CD14-positive monocyte (primary cell): ENCODE measurements around the gene CCDC182. TPM values are rescaled to one million over a fixed set of nuclear protein-coding genes. Genes with fewer than 3 reads are reported as not detected.

Experiments used
- DNase-seq, 3 donors: peaks; one replicate each; pipeline ENCODE4 v3.0.0-alpha.2; 2011 to 2022
- H2AFZ ChIP-seq: 2 replicates; pipeline ENCODE4 v1.6.0; 2012; ENCODE audit warnings: mild to moderate bottlenecking, low read depth, low read length, inconsistent platforms; ENCODE audit not compliant: insufficient read depth, poor library complexity, severe bottlenecking
- H3K27ac ChIP-seq, 2 donors: 1 replicate in 1 of 2; 2 replicates in 1 of 2; pipeline ENCODE4 v1.5.1; 2012 to 2013; ENCODE audit warnings: low read length in 2 of 2, control low read depth in 1 of 2, inconsistent platforms in 1 of 2, low read depth in 1 of 2, mild to moderate bottlenecking in 1 of 2
- H3K27me3 ChIP-seq, 2 donors: one replicate each; pipeline versions ENCODE4 v1.6.0 to v1.6.1; 2011 to 2013; ENCODE audit warnings: low read length in 2 of 2; ENCODE audit not compliant: control insufficient read depth in 2 of 2, insufficient read depth in 2 of 2
- H3K36me3 ChIP-seq, 2 donors: replicated peaks in 1 of 2; 1 replicate in 1 of 2; 2 replicates in 1 of 2; pipeline versions ENCODE4 v1.5.1 to v1.6.1; 2012 to 2013; ENCODE audit warnings: low read length in 2 of 2, control low read depth in 1 of 2, inconsistent platforms in 1 of 2, mild to moderate bottlenecking in 1 of 2; ENCODE audit not compliant: insufficient read depth in 2 of 2, control insufficient read depth in 1 of 2
- H3K4me1 ChIP-seq, 2 donors: 1 replicate in 1 of 2; 2 replicates in 1 of 2; pipeline versions ENCODE4 v1.5.1 to v1.6.1; 2012 to 2013; ENCODE audit warnings: low read length in 2 of 2, control low read depth in 1 of 2, inconsistent platforms in 1 of 2, mild to moderate bottlenecking in 1 of 2, moderate library complexity in 1 of 2; ENCODE audit not compliant: insufficient read depth in 2 of 2, control insufficient read depth in 1 of 2
- H3K4me2 ChIP-seq: replicated peaks from 2 replicates; pipeline ENCODE3; 2012; ENCODE audit warnings: low read length, moderate library complexity, mild to moderate bottlenecking; ENCODE audit not compliant: poor library complexity, severe bottlenecking; ENCODE audit errors: extremely low read depth
- H3K4me3 ChIP-seq, 3 experiments: fragments of 200-600 bp in 1 of 3; sonication (generic) in 1 of 3; replicated peaks in 1 of 3; 1 replicate in 2 of 3; 2 replicates in 1 of 3; pipeline ENCODE4 v1.5.1; 2011 to 2013; ENCODE audit warnings: low read length in 3 of 3, mild to moderate bottlenecking in 3 of 3, control low read depth in 2 of 3, low read depth in 2 of 3, inconsistent platforms in 1 of 3, moderate library complexity in 1 of 3
- H3K79me2 ChIP-seq: 2 replicates; pipeline ENCODE4 v1.6.0; 2012; ENCODE audit warnings: mild to moderate bottlenecking, control low read depth, inconsistent platforms, low read length, moderate library complexity; ENCODE audit not compliant: insufficient read depth
- H3K9ac ChIP-seq: 2 replicates; pipeline ENCODE4 v1.6.0; 2017; ENCODE audit warnings: low read length, mild to moderate bottlenecking; ENCODE audit not compliant: insufficient read depth, poor library complexity, severe bottlenecking
- H3K9me3 ChIP-seq, 2 donors: replicated peaks in 1 of 2; 1 replicate in 1 of 2; 2 replicates in 1 of 2; pipeline versions ENCODE4 v1.5.1 to v1.6.1; 2012 to 2013; ENCODE audit warnings: low read length in 2 of 2, control low read depth in 1 of 2; ENCODE audit not compliant: control insufficient read depth in 1 of 2, insufficient read depth in 1 of 2
- H4K20me1 ChIP-seq: 2 replicates; pipeline ENCODE4 v1.6.0; 2012; ENCODE audit warnings: mild to moderate bottlenecking, low read length, control low read depth, moderate library complexity; ENCODE audit not compliant: insufficient read depth
- H3K27ac Mint-ChIP-seq, 7 donors: one replicate each; pipeline ENCODE4 v1.8.0; 2020; ENCODE audit warnings: mild to moderate bottlenecking in 7 of 7, mixed read lengths in 7 of 7, moderate library complexity in 6 of 7, inconsistent platforms in 2 of 7
- H3K27me3 Mint-ChIP-seq, 3 donors: one replicate each; pipeline ENCODE4 v1.8.0; 2021 to 2022; ENCODE audit warnings: low read depth in 3 of 3, mild to moderate bottlenecking in 3 of 3, mixed read lengths in 3 of 3, moderate library complexity in 3 of 3, inconsistent platforms in 1 of 3
- H3K36me3 Mint-ChIP-seq, 2 donors: one replicate each; pipeline ENCODE4 v1.8.0; 2020; ENCODE audit warnings: mixed read lengths in 2 of 2, inconsistent platforms in 1 of 2, mild to moderate bottlenecking in 1 of 2
- H3K4me1 Mint-ChIP-seq: one replicate; pipeline ENCODE4 v1.8.0; 2020; ENCODE audit warnings: mild to moderate bottlenecking, mixed read lengths
- H3K4me3 Mint-ChIP-seq, 2 donors: one replicate each; pipeline ENCODE4 v1.8.0; 2020; ENCODE audit warnings: mild to moderate bottlenecking in 2 of 2, mixed read lengths in 2 of 2, moderate library complexity in 1 of 2
- H3K9me3 Mint-ChIP-seq, 7 donors: one replicate each; pipeline ENCODE4 v1.8.0; 2020 to 2022; ENCODE audit warnings: mixed read lengths in 7 of 7, mild to moderate bottlenecking in 6 of 7, moderate library complexity in 6 of 7, inconsistent platforms in 2 of 7
- WGBS: methylation state at CpG from one replicate; pipeline ENCODE4 v1.1.5; 2013; ENCODE audit warnings: missing lambda C conversion rate; ENCODE audit not compliant: insufficient coverage; 5-methylcytosine and 5-hydroxymethylcytosine counted together
- intact Hi-C, 2 donors: fragments of 100-400 bp; cut with micrococcal nuclease; formaldehyde crosslinking; loops; one replicate each; pipeline versions ENCODE4 v1.15.0 to v1.15.1; 2023
- polyA plus RNA-seq, 3 donors: library from polyadenylated mRNA; depleted of rRNA in 1 of 3; unstranded in 2 of 3; stranded (reverse) in 1 of 3; fragments of 300-500 nt in 2 of 3; fragments of >200 nt in 1 of 3; fragmentation: Illumina TruSeq in 2 of 3; gene quantifications; 1 replicate in 2 of 3; 2 replicates in 1 of 3; pipeline ENCODE4 v1.2.3, GENCODE V29; 2012 to 2021
- TF ChIP-seq, protein P1 (sequence below): fragments of 200-600 bp; IDR thresholded peaks from one replicate; pipeline ENCODE4 v1.8.0; 2022; ENCODE audit warnings: antibody characterized with exemption, mild to moderate bottlenecking

The CCDC182 gene
- polyA plus RNA-seq, 3 donors, result not detected

DNA sequence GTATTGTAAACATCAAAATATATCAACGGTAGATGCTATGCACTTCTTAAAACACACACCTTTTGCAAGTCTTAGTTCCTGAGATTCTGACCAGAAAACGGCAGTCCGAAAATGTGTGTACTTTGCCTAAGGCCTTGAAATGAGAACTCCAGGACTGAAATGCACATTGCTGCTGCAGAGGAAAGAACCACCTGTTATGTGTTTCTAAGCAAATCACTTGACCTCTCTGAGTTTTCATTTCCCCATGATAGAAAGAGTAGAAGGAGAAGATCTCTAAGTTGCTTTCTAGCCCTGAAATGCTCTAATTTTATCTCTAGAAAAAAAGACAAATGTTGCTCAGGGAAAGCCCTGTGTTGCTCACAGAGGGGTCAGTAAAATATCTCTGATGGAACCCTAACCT lies 9.9 kb downstream of the CCDC182 start:
- no peaks in the 10 kb centered on the region for H3K9me3 Mint-ChIP-seq
- Histone ChIP-seq H4K20me1 (no peaks in the 10 kb centered on the region), H3K27me3 (no peaks in the 10 kb centered on the region), H3K9ac (no peak overlapping the region), H2AFZ (no peak overlapping the region), H3K9me3 (no peaks in the 10 kb centered on the region), H3K4me3 (no peak overlapping the region), H3K4me1 (no peaks in the 10 kb centered on the region), H3K36me3 (no peaks in the 10 kb centered on the region), H3K4me2 (no peak overlapping the region), H3K79me2 (no peaks in the 10 kb centered on the region), H3K27ac (no peak overlapping the region)
- intact Hi-C loops, result no loop called here
- TF ChIP-seq, protein P1, sequence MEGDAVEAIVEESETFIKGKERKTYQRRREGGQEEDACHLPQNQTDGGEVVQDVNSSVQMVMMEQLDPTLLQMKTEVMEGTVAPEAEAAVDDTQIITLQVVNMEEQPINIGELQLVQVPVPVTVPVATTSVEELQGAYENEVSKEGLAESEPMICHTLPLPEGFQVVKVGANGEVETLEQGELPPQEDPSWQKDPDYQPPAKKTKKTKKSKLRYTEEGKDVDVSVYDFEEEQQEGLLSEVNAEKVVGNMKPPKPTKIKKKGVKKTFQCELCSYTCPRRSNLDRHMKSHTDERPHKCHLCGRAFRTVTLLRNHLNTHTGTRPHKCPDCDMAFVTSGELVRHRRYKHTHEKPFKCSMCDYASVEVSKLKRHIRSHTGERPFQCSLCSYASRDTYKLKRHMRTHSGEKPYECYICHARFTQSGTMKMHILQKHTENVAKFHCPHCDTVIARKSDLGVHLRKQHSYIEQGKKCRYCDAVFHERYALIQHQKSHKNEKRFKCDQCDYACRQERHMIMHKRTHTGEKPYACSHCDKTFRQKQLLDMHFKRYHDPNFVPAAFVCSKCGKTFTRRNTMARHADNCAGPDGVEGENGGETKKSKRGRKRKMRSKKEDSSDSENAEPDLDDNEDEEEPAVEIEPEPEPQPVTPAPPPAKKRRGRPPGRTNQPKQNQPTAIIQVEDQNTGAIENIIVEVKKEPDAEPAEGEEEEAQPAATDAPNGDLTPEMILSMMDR, result no peak
- DNase-seq, result no peak
- no peak overlapping the region for H3K27ac Mint-ChIP-seq
- no peak overlapping the region for H3K4me3 Mint-ChIP-seq
- no peaks in the 10 kb centered on the region for H3K4me1 Mint-ChIP-seq
- H3K27me3 Mint-ChIP-seq, result peaks cover 0 to 7% (median 6%) of the 10 kb centered on the region in 3 donors
- H3K36me3 Mint-ChIP-seq, result no peaks in the 10 kb centered on the region
- WGBS, result 100% methylated on average over 2 of the region's 3 CpGs

DNA sequence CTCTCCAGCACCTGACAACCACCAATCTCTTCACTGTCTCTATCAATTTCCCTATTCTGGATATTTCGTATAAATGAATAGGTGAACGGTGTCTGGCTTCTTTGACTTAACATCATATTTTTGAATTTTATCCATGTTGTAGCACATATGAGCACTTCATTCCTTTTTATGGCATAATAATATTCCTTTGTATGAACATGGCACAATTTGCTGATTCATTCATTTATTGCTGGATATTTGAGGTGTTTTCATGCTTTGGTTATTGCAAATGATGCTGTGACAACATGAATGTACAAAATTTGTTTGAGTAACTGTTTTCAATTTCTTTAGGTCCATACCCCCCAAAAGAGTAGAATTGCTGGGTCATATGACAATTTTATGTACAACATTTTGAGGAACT lies 12.0 kb downstream of the CCDC182 start:
- Histone ChIP-seq H4K20me1 (no peaks in the 10 kb centered on the region), H3K27me3 (no peaks in the 10 kb centered on the region), H3K79me2 (no peaks in the 10 kb centered on the region), H2AFZ (no peak overlapping the region), H3K4me1 (no peaks in the 10 kb centered on the region), H3K27ac (no peak overlapping the region), H3K4me2 (no peak overlapping the region), H3K4me3 (no peak overlapping the region), H3K36me3 (no peaks in the 10 kb centered on the region), H3K9me3 (no peaks in the 10 kb centered on the region), H3K9ac (no peak overlapping the region)
- no CpG with 5 or more reads among the region's 2 CpGs for WGBS
- Mint-ChIP-seq H3K27ac (no peak overlapping the region), H3K4me1 (no peaks in the 10 kb centered on the region), H3K27me3 (peaks cover 1 to 7% (median 6%) of the 10 kb centered on the region in 3 donors), H3K9me3 (no peaks in the 10 kb centered on the region), H3K4me3 (no peak overlapping the region), H3K36me3 (no peaks in the 10 kb centered on the region)
- intact Hi-C loops, result no loop called here
- TF ChIP-seq, protein P1, result no peak
- DNase-seq, result no peak
